Measurements from ENCODE around the gene FPGS.
"Not testable (repeated sequence)": the region's sequence is repeated elsewhere in the genome, so short reads cannot be mapped to it uniquely, and the experiment has no call there.

FPGS gene

GRCh38 chr9:127777368-127777980 lies 25.2 kb upstream of the FPGS start:
- no peak for DNase-seq (ENCODE audit: low read depth)
- TF ChIP-seq CTCF (IDR thresholded peaks at IDR 0.05; ENCODE audit: insufficient read depth, low read depth, low read length, missing control alignments) = no peak
- no peak overlapping the region for H3K4me3 ChIP-seq (ENCODE audit: low read length)

- TF ChIP-seq CTCF (IDR thresholded peaks at IDR 0.05; ENCODE audit: insufficient read depth, low read depth, low read length, missing control alignments) = no peak
- no peak within 1 kb of the TSS for H3K4me3 ChIP-seq (ENCODE audit: low read length)
- no peak for DNase-seq (ENCODE audit: low read depth)
These were observed 24.2 kb upstream of the FPGS start, which contains the start of gene SH2D3C for GRCh38 chr9:127778280-127779135. TSS of gene SH2D3C (minus strand) at chr9:127778666. CDS start at chr9:127778627, 39 bp downstream.

GRCh38 chr9:127779136-127779981 lies 23.3 kb upstream of the FPGS start:
- no peak overlapping the region for H3K4me3 ChIP-seq (ENCODE audit: low read length)
- no peak for TF ChIP-seq CTCF (IDR thresholded peaks at IDR 0.05; ENCODE audit: insufficient read depth, low read depth, low read length, missing control alignments)
- DNase-seq (ENCODE audit: low read depth) = peak; percentile 17

GRCh38 chr9:127780126-127780885 lies 22.4 kb upstream of the FPGS start:
- no peak for TF ChIP-seq CTCF (IDR thresholded peaks at IDR 0.05; ENCODE audit: insufficient read depth, low read depth, low read length, missing control alignments)
- DNase-seq (ENCODE audit: low read depth) = no peak
- H3K4me3 ChIP-seq (ENCODE audit: low read length) = no peak overlapping the region

- H3K4me3 ChIP-seq (ENCODE audit: low read length) = not testable (repeated sequence)
- peak; percentile 39 for DNase-seq (ENCODE audit: low read depth)
These were observed 21.8 kb upstream of the FPGS start for GRCh38 chr9:127780909-127781308.

- TF ChIP-seq CTCF (IDR thresholded peaks at IDR 0.05; ENCODE audit: insufficient read depth, low read depth, low read length, missing control alignments) = no peak
- H3K4me3 ChIP-seq (ENCODE audit: low read length) = no peak overlapping the region
- DNase-seq (ENCODE audit: low read depth) = peak; percentile 15
These were observed 20.9 kb upstream of the FPGS start for GRCh38 chr9:127781806-127782205.

Data from epithelial cell of esophagus (primary cell).